Neural cell (in vitro differentiated cells): ENCODE measurements around the gene NADK2. TPM values are rescaled to one million over a fixed set of nuclear protein-coding genes. Genes with fewer than 3 reads are reported as not detected.

Experiments
- H2AFZ ChIP-seq: fragments of 200-600, 300-800 bp; sonication (generic), shearing (Covaris generic); 2 replicates; pipeline ENCODE4 v1.6.0; 2014; ENCODE audit warnings: low read depth, mild to moderate bottlenecking, antibody characterized with exemption, low read length, moderate library complexity
- H3F3A ChIP-seq: fragments of 200-600 bp; shearing (Covaris generic); 2 replicates; pipeline ENCODE4 v1.6.1; 2016; ENCODE audit warnings: mild to moderate bottlenecking, moderate library complexity, mixed read lengths, antibody characterized with exemption, low read length; ENCODE audit not compliant: insufficient read depth, poor library complexity, severe bottlenecking
- H3K27ac ChIP-seq: fragments of 200-600, 300-800 bp; sonication (generic), shearing (Covaris generic); 2 replicates; pipeline ENCODE4 v1.5.1; 2014; ENCODE audit warnings: mild to moderate bottlenecking, low read length, moderate library complexity
- H3K27me3 ChIP-seq: fragments of 300-800, 200-600 bp; sonication (generic), shearing (Covaris generic); 2 replicates; pipeline ENCODE4 v1.6.0; 2014; ENCODE audit warnings: mild to moderate bottlenecking, low read depth, low read length, moderate library complexity; ENCODE audit not compliant: insufficient read depth
- H3K36me3 ChIP-seq: fragments of 300-800, 200-600 bp; sonication (generic), shearing (Covaris generic); 2 replicates; pipeline ENCODE4 v1.5.1; 2014; ENCODE audit warnings: mild to moderate bottlenecking, antibody characterized with exemption, low read length, moderate library complexity; ENCODE audit not compliant: insufficient read depth
- H3K4me2 ChIP-seq: fragments of 300-800, 200-600 bp; sonication (generic), shearing (Covaris generic); 2 replicates; pipeline ENCODE4 v1.6.0; 2014; ENCODE audit warnings: mild to moderate bottlenecking, low read length
- H3K4me3 ChIP-seq: fragments of 300-800, 200-600 bp; sonication (generic), shearing (Covaris generic); 2 replicates; pipeline ENCODE4 v1.5.1; 2014; ENCODE audit warnings: mild to moderate bottlenecking, low read length, moderate library complexity
- H3K79me2 ChIP-seq: fragments of 200-600 bp; shearing (Covaris generic); replicated peaks from 2 replicates; pipeline ENCODE4 v1.6.0; 2014; ENCODE audit warnings: mild to moderate bottlenecking, low read length, moderate library complexity; ENCODE audit not compliant: insufficient read depth
- H3K9ac ChIP-seq: fragments of 300-800, 200-600 bp; sonication (generic), shearing (Covaris generic); 2 replicates; pipeline ENCODE4 v1.6.1; 2016; ENCODE audit warnings: mild to moderate bottlenecking, low read length, mixed read lengths
- H3K9me2 ChIP-seq: fragments of 200-600 bp; shearing (Covaris generic); 2 replicates; pipeline ENCODE4 v1.6.1; 2016; ENCODE audit warnings: mild to moderate bottlenecking, low read length, mixed read lengths; ENCODE audit not compliant: insufficient read depth
- H3K9me3 ChIP-seq: fragments of 200-600, 300-800 bp; sonication (generic), shearing (Covaris generic); 2 replicates; pipeline ENCODE4 v1.6.1; 2016; ENCODE audit warnings: mild to moderate bottlenecking, mixed run types, low read length, moderate library complexity, mixed read lengths
- H4K20me1 ChIP-seq: fragments of 200-600 bp; shearing (Covaris generic); 2 replicates; pipeline ENCODE4 v1.6.1; 2016; ENCODE audit warnings: mild to moderate bottlenecking, mixed run types; ENCODE audit not compliant: insufficient read depth
- EP300 ChIP-seq: fragments of 450-650 bp; conservative IDR thresholded peaks from 2 replicates; pipeline ENCODE4 v1.6.1; 2014; ENCODE audit warnings: antibody characterized with exemption, mild to moderate bottlenecking, moderate library complexity; ENCODE audit not compliant: poor library complexity, severe bottlenecking
- EZH2 ChIP-seq: fragments of 200-600, 300-800 bp; shearing (Covaris generic), sonication (generic); IDR thresholded peaks from 2 replicates; pipeline ENCODE4 v1.6.1; 2014; ENCODE audit warnings: antibody characterized with exemption, low read length, borderline replicate concordance, mild to moderate bottlenecking; ENCODE audit not compliant: insufficient read depth, poor library complexity, severe bottlenecking
- MXI1 ChIP-seq: fragments of 450-650 bp; conservative IDR thresholded peaks from 2 replicates; pipeline ENCODE4 v1.6.1; 2014; ENCODE audit warnings: antibody characterized with exemption, mild to moderate bottlenecking; ENCODE audit not compliant: poor library complexity, severe bottlenecking
- POLR2AphosphoS5 ChIP-seq: IDR thresholded peaks from 2 replicates; pipeline ENCODE4 v1.6.1; 2012
- RAD21 ChIP-seq: fragments of 450-650 bp; conservative IDR thresholded peaks from 2 replicates; pipeline ENCODE4 v1.6.1; 2014; ENCODE audit warnings: antibody characterized with exemption, mild to moderate bottlenecking, moderate library complexity
- SMC3 ChIP-seq: fragments of 450-650 bp; conservative IDR thresholded peaks from 2 replicates; pipeline ENCODE4 v1.6.1; 2014; ENCODE audit warnings: antibody characterized with exemption, mild to moderate bottlenecking, moderate library complexity; ENCODE audit not compliant: poor library complexity
- TAF1 ChIP-seq: IDR thresholded peaks from 2 replicates; pipeline ENCODE4 v1.6.1; 2012; ENCODE audit warnings: low read depth
- polyA plus RNA-seq: library from polyadenylated mRNA; depleted of rRNA; stranded (reverse); fragments of >200 nt; gene quantifications from 2 replicates; pipeline ENCODE4 v1.2.3, GENCODE V29; 2014
- TF ChIP-seq, protein P1 (sequence below): fragments of 450-650 bp; IDR thresholded peaks from 2 replicates; pipeline ENCODE4 v1.5.1; 2014; ENCODE audit warnings: antibody characterized with exemption, mild to moderate bottlenecking, moderate library complexity; ENCODE audit not compliant: poor library complexity, severe bottlenecking
- TF ChIP-seq, protein P2 (sequence below): IDR thresholded peaks from 2 replicates; pipeline ENCODE4 v1.6.1; 2012; ENCODE audit warnings: borderline replicate concordance

NADK2 gene
- polyA plus RNA-seq, 1 donor from 2014 or later = 66.8 TPM

DNA sequence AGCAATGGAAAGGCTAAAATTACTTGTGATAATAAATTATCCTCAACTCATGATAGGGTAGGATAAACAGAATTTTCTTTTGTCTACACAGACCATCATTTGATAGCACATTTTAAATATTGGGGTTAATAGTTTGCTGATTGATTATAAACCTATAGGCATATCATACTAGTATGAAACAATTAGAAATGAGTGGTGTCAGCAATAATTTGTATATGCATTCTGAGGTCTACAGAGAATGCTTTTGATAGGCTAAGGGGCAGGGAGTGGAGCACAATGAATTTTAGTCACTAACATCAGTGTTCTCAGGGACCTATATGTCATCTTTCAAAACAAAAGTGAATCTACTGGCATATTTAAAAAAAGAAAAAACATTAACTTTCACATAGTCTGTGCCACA is 27.8 kb upstream of the NADK2 start:
- TF ChIP-seq MXI1 (no peak), EP300 (no peak), RAD21 (no peak), TAF1 (no peak), EZH2 (no peak), POLR2AphosphoS5 (no peak), SMC3 (no peak)
- TF ChIP-seq, protein P1, sequence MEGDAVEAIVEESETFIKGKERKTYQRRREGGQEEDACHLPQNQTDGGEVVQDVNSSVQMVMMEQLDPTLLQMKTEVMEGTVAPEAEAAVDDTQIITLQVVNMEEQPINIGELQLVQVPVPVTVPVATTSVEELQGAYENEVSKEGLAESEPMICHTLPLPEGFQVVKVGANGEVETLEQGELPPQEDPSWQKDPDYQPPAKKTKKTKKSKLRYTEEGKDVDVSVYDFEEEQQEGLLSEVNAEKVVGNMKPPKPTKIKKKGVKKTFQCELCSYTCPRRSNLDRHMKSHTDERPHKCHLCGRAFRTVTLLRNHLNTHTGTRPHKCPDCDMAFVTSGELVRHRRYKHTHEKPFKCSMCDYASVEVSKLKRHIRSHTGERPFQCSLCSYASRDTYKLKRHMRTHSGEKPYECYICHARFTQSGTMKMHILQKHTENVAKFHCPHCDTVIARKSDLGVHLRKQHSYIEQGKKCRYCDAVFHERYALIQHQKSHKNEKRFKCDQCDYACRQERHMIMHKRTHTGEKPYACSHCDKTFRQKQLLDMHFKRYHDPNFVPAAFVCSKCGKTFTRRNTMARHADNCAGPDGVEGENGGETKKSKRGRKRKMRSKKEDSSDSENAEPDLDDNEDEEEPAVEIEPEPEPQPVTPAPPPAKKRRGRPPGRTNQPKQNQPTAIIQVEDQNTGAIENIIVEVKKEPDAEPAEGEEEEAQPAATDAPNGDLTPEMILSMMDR = no peak
- TF ChIP-seq, protein P2, sequence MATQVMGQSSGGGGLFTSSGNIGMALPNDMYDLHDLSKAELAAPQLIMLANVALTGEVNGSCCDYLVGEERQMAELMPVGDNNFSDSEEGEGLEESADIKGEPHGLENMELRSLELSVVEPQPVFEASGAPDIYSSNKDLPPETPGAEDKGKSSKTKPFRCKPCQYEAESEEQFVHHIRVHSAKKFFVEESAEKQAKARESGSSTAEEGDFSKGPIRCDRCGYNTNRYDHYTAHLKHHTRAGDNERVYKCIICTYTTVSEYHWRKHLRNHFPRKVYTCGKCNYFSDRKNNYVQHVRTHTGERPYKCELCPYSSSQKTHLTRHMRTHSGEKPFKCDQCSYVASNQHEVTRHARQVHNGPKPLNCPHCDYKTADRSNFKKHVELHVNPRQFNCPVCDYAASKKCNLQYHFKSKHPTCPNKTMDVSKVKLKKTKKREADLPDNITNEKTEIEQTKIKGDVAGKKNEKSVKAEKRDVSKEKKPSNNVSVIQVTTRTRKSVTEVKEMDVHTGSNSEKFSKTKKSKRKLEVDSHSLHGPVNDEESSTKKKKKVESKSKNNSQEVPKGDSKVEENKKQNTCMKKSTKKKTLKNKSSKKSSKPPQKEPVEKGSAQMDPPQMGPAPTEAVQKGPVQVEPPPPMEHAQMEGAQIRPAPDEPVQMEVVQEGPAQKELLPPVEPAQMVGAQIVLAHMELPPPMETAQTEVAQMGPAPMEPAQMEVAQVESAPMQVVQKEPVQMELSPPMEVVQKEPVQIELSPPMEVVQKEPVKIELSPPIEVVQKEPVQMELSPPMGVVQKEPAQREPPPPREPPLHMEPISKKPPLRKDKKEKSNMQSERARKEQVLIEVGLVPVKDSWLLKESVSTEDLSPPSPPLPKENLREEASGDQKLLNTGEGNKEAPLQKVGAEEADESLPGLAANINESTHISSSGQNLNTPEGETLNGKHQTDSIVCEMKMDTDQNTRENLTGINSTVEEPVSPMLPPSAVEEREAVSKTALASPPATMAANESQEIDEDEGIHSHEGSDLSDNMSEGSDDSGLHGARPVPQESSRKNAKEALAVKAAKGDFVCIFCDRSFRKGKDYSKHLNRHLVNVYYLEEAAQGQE = no peak
- no peaks in the 10 kb centered on the region for H3F3A ChIP-seq
- H3K36me3 ChIP-seq = no peaks in the 10 kb centered on the region
- H3K9me2 ChIP-seq = no peaks in the 10 kb centered on the region
- H2AFZ ChIP-seq = no peak overlapping the region
- H3K79me2 ChIP-seq = no peaks in the 10 kb centered on the region
- no peak overlapping the region for H3K4me2 ChIP-seq
- no peak overlapping the region for H3K4me3 ChIP-seq
- no peaks in the 10 kb centered on the region for H4K20me1 ChIP-seq
- H3K27me3 ChIP-seq = no peaks in the 10 kb centered on the region
- H3K9me3 ChIP-seq = no peaks in the 10 kb centered on the region
- no peak overlapping the region for H3K9ac ChIP-seq
- H3K27ac ChIP-seq = no peak overlapping the region

DNA sequence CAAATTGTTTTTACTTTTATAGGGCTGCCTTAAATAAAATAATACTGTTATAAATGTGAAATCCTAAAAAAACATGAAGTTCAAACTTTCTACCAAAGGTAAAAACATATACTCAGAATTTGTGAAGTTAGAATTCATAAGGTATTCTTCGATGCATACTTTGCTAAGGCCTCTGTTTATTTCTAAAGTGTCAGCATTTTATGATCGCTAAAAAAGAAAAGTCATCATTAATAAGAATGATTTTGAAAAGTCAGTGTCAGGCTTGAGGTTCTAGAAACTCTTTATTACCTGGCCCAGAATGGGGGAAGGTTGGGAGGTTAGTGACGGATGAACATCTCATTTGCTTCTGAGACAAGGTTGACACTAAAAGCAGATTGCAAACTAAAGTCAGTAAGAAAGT is 26.2 kb upstream of the NADK2 start:
- H4K20me1 ChIP-seq = no peaks in the 10 kb centered on the region
- no peak overlapping the region for H3K27ac ChIP-seq
- H3K27me3 ChIP-seq = no peaks in the 10 kb centered on the region
- H3K9ac ChIP-seq = no peak overlapping the region
- no peaks in the 10 kb centered on the region for H3K9me3 ChIP-seq
- no peak overlapping the region for H2AFZ ChIP-seq
- H3K36me3 ChIP-seq = no peaks in the 10 kb centered on the region
- no peaks in the 10 kb centered on the region for H3F3A ChIP-seq
- H3K79me2 ChIP-seq = no peaks in the 10 kb centered on the region
- no peaks in the 10 kb centered on the region for H3K9me2 ChIP-seq
- TF ChIP-seq, protein P2 = no peak
- TF ChIP-seq EP300 (no peak), POLR2AphosphoS5 (no peak), SMC3 (no peak), EZH2 (no peak)
- TF ChIP-seq, protein P1 = no peak
- H3K4me2 ChIP-seq = no peak overlapping the region
- no peak overlapping the region for H3K4me3 ChIP-seq
